Mesenchymal stem cell (in vitro differentiated cells and primary cell): ENCODE data around the gene CALML5.

ENCODE experiments used
- DNase-seq: peaks from one replicate; pipeline ENCODE4 v3.0.0-alpha.2; 2013
- H2AFZ ChIP-seq: one replicate; pipeline ENCODE4 v1.6.1; 2013; ENCODE audit warnings: low read depth, mild to moderate bottlenecking, control low read depth, inconsistent platforms, low read length, moderate library complexity
- H2AK5ac ChIP-seq: 2 replicates; pipeline ENCODE4 v1.6.1; 2013; ENCODE audit warnings: low read length, moderate library complexity, mild to moderate bottlenecking, inconsistent platforms; ENCODE audit not compliant: severe bottlenecking
- H2BK120ac ChIP-seq: one replicate; pipeline ENCODE4 v1.6.1; 2013; ENCODE audit warnings: low read depth, mild to moderate bottlenecking, inconsistent platforms, low read length, moderate library complexity
- H2BK12ac ChIP-seq, 2 experiments: one replicate each; pipeline ENCODE4 v1.6.1; 2013; ENCODE audit warnings: inconsistent platforms in 2 of 2, low read length in 2 of 2, mild to moderate bottlenecking in 2 of 2, moderate library complexity in 2 of 2, control low read depth in 1 of 2
- H2BK15ac ChIP-seq: one replicate; pipeline ENCODE4 v1.6.1; 2013; ENCODE audit warnings: mild to moderate bottlenecking, low read depth, inconsistent platforms; ENCODE audit not compliant: poor library complexity, severe bottlenecking
- H2BK5ac ChIP-seq: 2 replicates; pipeline ENCODE4 v1.6.1; 2013; ENCODE audit warnings: low read depth, mild to moderate bottlenecking, low read length, control low read depth, inconsistent platforms; ENCODE audit not compliant: poor library complexity, severe bottlenecking
- H3K14ac ChIP-seq, 2 experiments: one replicate each; pipeline ENCODE4 v1.6.1; 2013; ENCODE audit warnings: inconsistent platforms in 2 of 2, low read length in 2 of 2, control low read depth in 1 of 2, mild to moderate bottlenecking in 1 of 2, moderate library complexity in 1 of 2
- H3K18ac ChIP-seq, 2 experiments: one replicate each; pipeline ENCODE4 v1.6.1; 2013; ENCODE audit warnings: inconsistent platforms in 2 of 2, low read length in 2 of 2, control low read depth in 1 of 2, low read depth in 1 of 2, mild to moderate bottlenecking in 1 of 2
- H3K23ac ChIP-seq, 2 experiments: one replicate each; pipeline ENCODE4 v1.6.1; 2013; ENCODE audit warnings: inconsistent platforms in 2 of 2, low read length in 2 of 2, mild to moderate bottlenecking in 2 of 2, moderate library complexity in 2 of 2, control low read depth in 1 of 2
- H3K27ac ChIP-seq: 2 replicates; pipeline ENCODE4 v1.5.1; 2013; ENCODE audit warnings: mild to moderate bottlenecking, moderate library complexity, low read length, control low read depth, inconsistent platforms; ENCODE audit not compliant: poor library complexity, severe bottlenecking
- H3K27me3 ChIP-seq, 2 experiments: 2 replicates each; pipeline versions ENCODE4 v1.6.1 to v1.7.0; 2013; ENCODE audit warnings: low read length in 2 of 2, mild to moderate bottlenecking in 2 of 2, moderate library complexity in 2 of 2, control low read depth in 1 of 2, inconsistent platforms in 1 of 2; ENCODE audit not compliant: control insufficient read depth in 1 of 2, insufficient read depth in 1 of 2
- H3K36me3 ChIP-seq, 2 experiments: 2 replicates each; pipeline versions ENCODE4 v1.6.1 to v1.7.0; 2013; ENCODE audit warnings: low read length in 2 of 2, control low read depth in 1 of 2, inconsistent platforms in 1 of 2, low read depth in 1 of 2, mild to moderate bottlenecking in 1 of 2; ENCODE audit not compliant: insufficient read depth in 2 of 2, control insufficient read depth in 1 of 2
- H3K4ac ChIP-seq, 2 experiments: one replicate each; pipeline ENCODE4 v1.6.1; 2013; ENCODE audit warnings: inconsistent platforms in 2 of 2, low read length in 2 of 2, mild to moderate bottlenecking in 2 of 2, moderate library complexity in 2 of 2, control low read depth in 1 of 2, low read depth in 1 of 2
- H3K4me1 ChIP-seq: 2 replicates; pipeline ENCODE4 v1.6.1; 2013; ENCODE audit warnings: low read depth, low read length, control low read depth; ENCODE audit not compliant: control insufficient read depth, insufficient read depth
- H3K4me2 ChIP-seq: 2 replicates; pipeline ENCODE4 v1.6.1; 2013; ENCODE audit warnings: low read length, mild to moderate bottlenecking, inconsistent platforms; ENCODE audit not compliant: poor library complexity, severe bottlenecking
- H3K4me3 ChIP-seq, 2 experiments: 2 replicates each; pipeline versions ENCODE4 v1.5.1 to v1.7.0; 2013; ENCODE audit warnings: low read length in 2 of 2, mild to moderate bottlenecking in 2 of 2, control low read depth in 1 of 2, low read depth in 1 of 2; ENCODE audit not compliant: insufficient read depth in 1 of 2
- H3K79me1 ChIP-seq: replicated peaks from 2 replicates; pipeline ENCODE4 v1.6.1; 2013; ENCODE audit warnings: mild to moderate bottlenecking, control low read depth, low read length, inconsistent platforms; ENCODE audit not compliant: poor library complexity, severe bottlenecking
- H3K9ac ChIP-seq: 2 replicates; pipeline ENCODE4 v1.7.0; 2013; ENCODE audit warnings: mild to moderate bottlenecking, low read length, moderate library complexity
- H3K9me3 ChIP-seq: 2 replicates; pipeline ENCODE4 v1.7.0; 2013; ENCODE audit warnings: mild to moderate bottlenecking, low read length; ENCODE audit not compliant: control insufficient read depth
- H4K8ac ChIP-seq: one replicate; pipeline ENCODE4 v1.6.1; 2013; ENCODE audit warnings: inconsistent platforms, mild to moderate bottlenecking, low read length, moderate library complexity
- H4K91ac ChIP-seq: one replicate; pipeline ENCODE4 v1.6.1; 2013; ENCODE audit warnings: mild to moderate bottlenecking, low read length, inconsistent platforms
- WGBS: methylation state at CpG from one replicate; pipeline ENCODE4 v1.1.7; 2013; ENCODE audit warnings: mixed read lengths; 5-methylcytosine and 5-hydroxymethylcytosine counted together

CALML5 gene

GRCh38 chr10:5460468-5461202 is 38.7 kb downstream of the CALML5 start:
- Histone ChIP-seq H3K27me3 (no peaks in the 10 kb centered on the region), H3K23ac (no peak overlapping the region), H3K18ac (no peak overlapping the region), H3K4me3 (no peak overlapping the region), H2BK120ac (no peak overlapping the region), H3K9ac (no peak overlapping the region), H3K14ac (no peak overlapping the region), H3K9me3 (no peaks in the 10 kb centered on the region), H2BK5ac (no peak overlapping the region), H2BK15ac (no peak overlapping the region), H2AK5ac (no peak overlapping the region), H3K4me2 (no peak overlapping the region), H4K8ac (no peak overlapping the region), H4K91ac (no peak overlapping the region), H3K4me1 (peaks cover 4% of the 10 kb centered on the region), H2AFZ (no peak overlapping the region), H3K27ac (no peak overlapping the region), H3K79me1 (peaks cover 5% of the 10 kb centered on the region), H2BK12ac (no peak overlapping the region), H3K36me3 (peaks cover 8 to 47% of the 10 kb centered on the region in 2 experiments), H3K4ac (no peak overlapping the region)
- DNase-seq: no peak
- WGBS: 98% methylated on average over 8 of the region's 14 CpGs

- Histone ChIP-seq H3K4me2 (no peak overlapping the region), H3K23ac (no peak overlapping the region), H2BK5ac (no peak overlapping the region), H3K9me3 (no peaks in the 10 kb centered on the region), H4K8ac (no peak overlapping the region), H3K18ac (no peak overlapping the region), H3K4ac (no peak overlapping the region), H3K36me3 (peaks cover 12 to 62% of the 10 kb centered on the region in 2 experiments), H2BK12ac (no peak overlapping the region), H2BK15ac (no peak overlapping the region), H2BK120ac (no peak overlapping the region), H2AK5ac (no peak overlapping the region), H3K27ac (no peak overlapping the region), H3K9ac (no peak overlapping the region), H3K79me1 (peaks cover 9% of the 10 kb centered on the region), H3K14ac (no peak overlapping the region), H3K4me1 (peaks cover 4% of the 10 kb centered on the region), H4K91ac (no peak overlapping the region), H2AFZ (no peak overlapping the region), H3K4me3 (no peak overlapping the region), H3K27me3 (no peaks in the 10 kb centered on the region)
- no peak for DNase-seq
- 98% methylated on average over 6 of the region's 8 CpGs for WGBS
Measured at GRCh38 chr10:5458949-5459747, 40.2 kb downstream of the CALML5 start.

GRCh38 chr10:5458425-5458824 is 40.9 kb downstream of the CALML5 start:
- Histone ChIP-seq H4K8ac (no peak overlapping the region), H3K9ac (no peak overlapping the region), H3K9me3 (no peaks in the 10 kb centered on the region), H3K4me2 (no peak overlapping the region), H3K79me1 (peaks cover 11% of the 10 kb centered on the region), H2AK5ac (no peak overlapping the region), H2BK5ac (no peak overlapping the region), H3K4me1 (peaks cover 6% of the 10 kb centered on the region), H3K14ac (no peak overlapping the region), H3K18ac (no peak overlapping the region), H2BK12ac (no peak overlapping the region), H2BK120ac (no peak overlapping the region), H3K27ac (no peak overlapping the region), H2AFZ (no peak overlapping the region), H2BK15ac (no peak overlapping the region), H3K4me3 (no peak overlapping the region), H4K91ac (no peak overlapping the region), H3K36me3 (peaks cover 15 to 69% of the 10 kb centered on the region in 2 experiments), H3K27me3 (no peaks in the 10 kb centered on the region), H3K23ac (no peak overlapping the region), H3K4ac (no peak overlapping the region)
- no peak for DNase-seq
- WGBS: 100% methylated on average over 1 of the region's 1 CpG

GRCh38 chr10:5457741-5458140 is 41.6 kb downstream of the CALML5 start:
- Histone ChIP-seq H3K27ac (no peak overlapping the region), H2BK120ac (no peak overlapping the region), H3K4me3 (no peak overlapping the region), H3K4me1 (peaks cover 5% of the 10 kb centered on the region), H2BK12ac (no peak overlapping the region), H2BK15ac (no peak overlapping the region), H3K4me2 (no peak overlapping the region), H3K23ac (no peak overlapping the region), H2BK5ac (no peak overlapping the region), H3K9ac (no peak overlapping the region), H2AFZ (no peak overlapping the region), H3K27me3 (no peaks in the 10 kb centered on the region), H3K18ac (no peak overlapping the region), H3K14ac (no peak overlapping the region), H3K4ac (no peak overlapping the region), H4K8ac (no peak overlapping the region), H4K91ac (no peak overlapping the region), H3K36me3 (peaks cover 15 to 76% of the 10 kb centered on the region in 2 experiments), H3K9me3 (no peaks in the 10 kb centered on the region), H2AK5ac (no peak overlapping the region), H3K79me1 (peaks cover 11% of the 10 kb centered on the region)
- WGBS: 98% methylated on average over 3 of the region's 3 CpGs
- no peak for DNase-seq
